PFSK-1 (cell line): ENCODE results near the gene C20orf141.

Source experiments
- SIN3A ChIP-seq: IDR thresholded peaks from 2 replicates; pipeline ENCODE4 v1.6.1; 2012; ENCODE audit warnings: mild to moderate bottlenecking, low read length, moderate library complexity, borderline replicate concordance; ENCODE audit not compliant: insufficient read depth
- TAF1 ChIP-seq: IDR thresholded peaks from 2 replicates; pipeline ENCODE4 v1.6.1; 2012; ENCODE audit warnings: low read length, control low read depth, borderline replicate concordance; ENCODE audit not compliant: insufficient read depth

DNA sequence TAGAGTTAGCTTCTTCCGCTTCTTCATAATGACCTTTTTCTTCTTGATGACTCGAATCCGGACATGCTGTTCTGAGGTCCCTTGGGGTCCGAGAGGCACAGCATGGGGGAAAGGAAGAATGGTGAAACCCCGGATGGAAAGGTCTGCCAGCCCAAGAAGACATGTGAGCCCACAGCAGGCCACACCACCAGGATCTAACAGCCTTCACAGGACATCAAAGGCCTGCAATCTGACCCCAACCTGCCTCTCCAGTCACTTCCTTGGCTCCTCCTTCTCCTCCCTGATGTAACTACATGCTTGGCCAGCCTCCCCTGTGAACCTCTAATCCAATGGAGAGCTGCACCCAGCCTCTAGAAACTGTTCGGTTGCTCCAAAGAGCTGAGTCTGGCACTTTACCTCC, 16.0 kb upstream of the C20orf141 start:
- no peak for TF ChIP-seq TAF1
- TF ChIP-seq SIN3A: no peak
